Hematopoietic multipotent progenitor cell (in vitro differentiated cells): ENCODE results near the gene NPIPA5. TPM values are rescaled to one million over a fixed set of nuclear protein-coding genes. Genes with fewer than 3 reads are reported as not detected.
A peak's percentile ranks its signal among the peaks of the same experiment; 100 is the strongest.
"Not testable (repeated sequence)": the region's sequence is repeated elsewhere in the genome, so short reads cannot be mapped to it uniquely, and the experiment has no call there.

Experiments
- DNase-seq, 3 donors: peaks; one replicate each; pipeline ENCODE4 v3.0.0-alpha.2; 2011 to 2015; ENCODE audit warnings: low read depth in 2 of 3, low spot score in 2 of 3
- total RNA-seq: library from RNA; depleted of rRNA; stranded (reverse); fragments of >200 nt; gene quantifications from one replicate; pipeline ENCODE4 v1.2.3, GENCODE V29; 2012

Gene NPIPA5
- total RNA-seq = 1.3 TPM

DNA sequence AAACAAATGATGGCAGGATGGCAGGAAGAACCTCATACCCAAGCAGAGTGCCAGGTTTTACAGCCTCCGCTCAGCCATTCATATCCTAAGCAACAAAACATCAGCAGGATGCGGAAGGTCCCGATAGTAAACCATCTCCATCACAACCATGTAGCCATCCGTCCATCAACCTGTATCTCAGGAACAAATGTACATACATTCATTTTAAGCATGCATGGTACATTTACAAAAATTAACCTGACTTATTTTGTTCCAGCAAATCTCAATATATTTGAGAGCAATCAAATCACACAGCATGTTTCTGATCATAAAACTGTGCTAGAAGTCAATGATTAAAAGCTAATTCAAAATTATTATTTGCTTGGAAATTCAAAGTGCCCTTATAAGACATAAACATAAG is at the start of gene NPIPA5:
TSS of gene NPIPA5 (minus strand) at position 101 of the 400 bp plus-strand sequence. CDS start at position 101, 0 bp downstream.
- DNase-seq = not testable (repeated sequence)

DNA sequence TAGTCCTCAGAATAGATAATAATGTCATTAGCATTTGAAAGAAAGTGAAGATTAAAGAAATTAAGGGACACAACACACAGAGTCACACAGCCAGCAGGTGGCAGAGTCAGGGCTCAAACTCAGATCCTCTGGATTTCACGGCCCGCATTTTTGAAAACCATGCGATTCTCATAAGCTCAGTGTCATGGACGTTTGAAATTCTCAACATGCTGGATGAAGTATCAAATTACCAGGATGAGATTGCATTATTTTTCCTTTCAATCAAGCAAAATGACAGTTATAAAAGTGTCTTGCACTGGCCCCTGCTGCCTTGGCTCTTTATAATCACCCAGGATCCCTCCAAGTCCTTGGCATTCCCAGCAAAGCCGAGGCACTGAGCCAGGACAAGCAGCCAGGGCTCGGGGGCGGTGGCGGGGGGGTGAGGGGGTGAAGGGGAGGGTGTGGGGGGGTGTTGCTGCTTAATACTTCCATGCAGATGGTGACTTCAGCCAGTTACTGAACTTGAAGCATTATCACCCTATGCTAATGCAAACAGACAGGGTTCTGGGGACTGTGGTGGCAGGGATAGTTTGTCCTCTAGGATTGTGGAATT is 49.6 kb upstream of the NPIPA5 start:
- peak; percentile 3 to 82 (median 59) for DNase-seq

DNA sequence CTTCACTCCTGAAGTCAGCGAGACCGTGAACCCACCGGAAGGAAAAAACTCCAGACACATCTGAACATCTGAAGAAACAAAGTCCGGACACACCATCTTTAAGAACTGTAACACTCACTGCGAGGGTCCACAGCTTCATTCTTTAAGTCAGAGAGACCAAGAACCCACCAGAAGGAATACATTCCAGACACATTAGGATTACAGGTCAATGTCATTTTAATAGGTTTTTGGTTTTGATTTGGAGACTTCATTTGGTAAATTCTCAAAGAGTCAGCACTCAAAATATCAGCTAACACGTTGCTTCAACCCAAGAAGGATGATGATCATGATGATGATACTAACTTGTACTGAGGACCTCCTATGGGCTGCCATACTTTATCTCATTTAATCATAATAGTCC is 48.7 kb upstream of the NPIPA5 start:
- DNase-seq = no peak

DNA sequence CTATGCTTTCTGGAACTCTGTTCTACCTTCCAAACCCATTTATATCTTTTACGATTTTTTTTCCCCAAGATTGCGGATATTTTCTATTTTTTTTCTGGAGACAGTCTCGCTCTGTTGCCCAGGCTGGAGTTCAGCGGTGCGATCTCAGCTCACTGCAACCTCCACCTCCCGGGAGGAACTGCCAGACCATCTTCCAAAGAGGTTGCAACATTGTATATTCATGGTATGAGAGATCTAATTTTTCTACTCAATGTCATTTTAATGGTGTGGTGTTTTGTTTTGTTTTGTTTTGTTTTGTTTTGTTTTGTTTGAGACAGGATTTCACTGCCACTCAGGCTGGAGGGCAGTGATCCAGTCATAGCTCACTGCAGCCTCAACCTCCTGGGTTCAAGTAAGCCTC is 47.8 kb upstream of the NPIPA5 start:
- DNase-seq = no peak

DNA sequence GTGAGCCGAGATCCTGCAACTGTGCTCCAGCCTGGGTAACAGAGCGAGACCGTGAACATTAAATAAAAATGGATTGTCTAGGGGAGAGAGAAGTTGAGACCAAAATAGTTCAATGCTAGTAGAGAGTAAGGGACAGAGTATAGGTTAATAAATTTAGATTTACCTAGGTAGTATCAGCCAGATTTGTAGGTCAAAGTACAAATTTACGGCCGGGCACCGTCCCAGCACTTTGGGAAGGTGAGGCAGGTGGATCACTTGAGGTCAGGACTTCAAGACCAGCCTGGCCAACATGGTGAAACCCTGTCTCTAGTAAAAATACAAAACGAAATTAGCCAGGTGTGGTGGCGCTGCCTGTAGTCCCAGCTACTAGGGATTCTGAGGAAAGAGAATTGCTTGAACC is 44.1 kb upstream of the NPIPA5 start:
- DNase-seq = no peak

DNA sequence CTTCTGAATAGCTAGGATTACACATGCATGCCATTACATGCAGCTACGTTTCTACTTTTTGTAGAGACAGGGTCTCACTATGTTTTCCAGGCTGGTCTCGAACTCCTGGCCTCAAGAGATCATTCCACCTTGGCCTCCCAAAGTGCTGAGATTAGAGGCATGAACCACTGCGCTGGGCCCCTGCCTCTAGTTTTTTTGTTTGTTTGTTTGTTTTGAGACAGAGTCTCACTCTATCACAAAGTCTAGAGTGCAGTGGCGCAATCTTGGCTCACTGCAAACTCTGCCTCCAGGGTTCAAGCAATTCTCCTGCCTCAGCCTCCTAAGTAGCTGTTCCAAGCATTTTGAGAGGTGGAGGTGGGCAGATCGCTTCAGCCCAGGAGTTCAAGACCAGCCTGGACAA is 43.6 kb upstream of the NPIPA5 start:
- not testable (repeated sequence) for DNase-seq

DNA sequence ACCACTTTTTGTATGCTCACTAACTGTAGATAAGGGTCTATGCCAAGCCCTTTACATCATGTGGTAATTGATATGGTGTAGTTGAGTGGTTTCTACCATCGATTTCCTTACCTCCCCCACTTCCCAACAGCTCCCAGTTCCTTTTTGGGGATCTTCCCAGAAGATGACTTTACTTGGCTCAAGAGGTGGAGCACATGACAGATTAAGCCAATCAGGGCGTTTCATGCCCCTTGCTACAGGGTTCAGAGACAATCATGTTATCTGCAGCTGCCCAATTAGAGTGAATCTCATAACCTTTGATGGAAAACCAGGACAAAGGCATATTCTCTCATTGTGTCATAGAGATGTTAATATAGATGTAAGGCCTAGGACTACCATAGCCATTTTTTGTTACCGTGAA is 40.1 kb upstream of the NPIPA5 start:
- no peak for DNase-seq

DNA sequence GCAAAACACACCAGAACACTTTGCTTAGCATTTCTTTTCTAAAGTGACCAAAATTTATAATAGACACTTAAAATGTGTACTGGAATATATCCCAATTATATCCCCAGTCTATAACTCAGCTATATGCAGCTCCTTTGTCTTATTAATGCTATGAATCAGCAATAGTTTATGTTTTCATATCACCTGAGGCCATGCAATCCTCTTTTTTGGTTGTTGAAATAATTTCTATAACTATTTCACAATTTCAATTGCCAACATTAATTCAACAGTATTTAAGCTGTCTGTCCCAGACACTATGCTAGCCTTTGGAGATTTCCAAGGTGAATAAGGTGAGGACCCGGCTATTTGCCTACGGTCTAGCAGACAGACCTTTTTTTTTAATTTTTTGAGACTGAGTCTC is 39.1 kb upstream of the NPIPA5 start:
- no peak for DNase-seq

DNA sequence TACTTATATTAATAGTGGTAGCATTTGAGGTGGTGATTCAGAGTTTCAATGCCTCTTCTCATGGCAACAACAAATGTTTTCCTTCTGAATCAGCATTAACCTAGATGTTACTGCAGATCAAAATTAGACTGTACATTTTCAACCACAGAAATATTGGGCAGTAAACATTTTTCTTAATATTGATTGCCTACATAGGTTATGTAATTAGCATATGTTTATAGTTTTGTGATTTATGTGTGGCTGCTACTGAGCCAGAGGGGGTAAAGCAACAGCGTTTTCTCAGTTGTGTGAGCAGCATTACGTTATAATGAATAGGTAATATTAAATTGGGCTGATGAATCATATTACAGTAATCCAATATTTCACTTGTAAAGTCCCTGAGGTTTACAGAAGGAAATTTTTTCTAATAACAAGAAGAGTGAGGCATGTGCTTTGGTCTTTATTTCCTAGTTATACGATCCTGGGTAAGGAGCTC is 37.5 kb upstream of the NPIPA5 start:
- no peak for DNase-seq

DNA sequence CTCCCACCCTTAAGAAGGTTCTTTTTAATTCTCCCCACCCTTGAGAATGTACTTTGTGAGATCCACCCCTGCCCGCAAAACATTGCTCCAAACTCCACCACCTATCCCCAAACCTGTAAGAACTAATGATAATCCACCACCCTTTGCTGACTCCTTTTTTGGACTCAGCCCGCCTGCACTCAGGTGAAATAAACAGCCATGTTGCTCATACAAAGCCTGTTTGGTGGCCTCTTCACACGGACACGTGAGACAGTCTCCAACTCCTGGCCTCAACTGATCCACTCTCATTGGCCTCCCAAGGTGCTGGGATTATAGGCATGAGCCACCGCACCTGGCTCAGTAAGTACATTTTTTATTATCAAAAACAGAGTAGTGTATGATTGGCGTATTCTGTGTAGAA is 31.4 kb upstream of the NPIPA5 start:
- DNase-seq = not testable (repeated sequence)

DNA sequence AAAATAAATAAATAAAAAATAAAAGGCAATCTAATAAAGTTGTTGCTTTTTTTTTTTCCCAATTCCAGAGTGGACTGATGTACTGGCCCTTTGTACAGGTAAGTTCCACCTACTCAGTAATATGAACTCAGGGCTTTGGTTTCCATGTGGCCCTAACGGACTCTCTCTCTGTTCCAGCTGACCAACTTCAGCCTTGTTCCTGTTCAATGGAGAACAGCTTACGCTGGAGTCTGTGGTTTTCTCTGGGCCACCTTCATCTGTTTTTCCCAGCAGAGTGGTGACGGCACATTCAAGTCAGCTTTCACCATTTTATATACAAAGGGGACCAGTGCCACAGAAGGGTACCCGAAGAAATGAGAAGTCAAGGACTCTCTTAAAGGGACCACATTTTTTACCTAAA is 29.7 kb upstream of the NPIPA5 start:
- DNase-seq = not testable (repeated sequence)

DNA sequence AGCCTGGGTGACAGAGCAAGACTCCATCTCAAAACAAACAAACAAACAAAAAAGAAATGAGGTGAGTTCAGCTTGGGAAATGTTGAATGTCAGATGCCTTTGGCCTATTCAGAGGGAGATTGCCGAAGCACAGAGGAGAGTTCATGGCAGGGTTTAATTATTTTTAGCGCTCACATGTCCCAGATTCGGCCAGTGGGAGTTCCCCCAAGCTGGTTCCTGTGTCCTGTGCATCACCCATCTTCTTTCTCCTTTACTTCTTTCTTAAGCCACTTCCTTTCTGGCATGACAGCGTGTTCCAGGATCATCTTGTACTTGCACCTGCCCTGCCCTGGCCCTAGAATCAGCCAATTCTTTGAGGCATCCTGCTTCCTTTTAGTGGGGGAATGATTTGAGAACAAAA is 26.7 kb upstream of the NPIPA5 start:
- no peak for DNase-seq

DNA sequence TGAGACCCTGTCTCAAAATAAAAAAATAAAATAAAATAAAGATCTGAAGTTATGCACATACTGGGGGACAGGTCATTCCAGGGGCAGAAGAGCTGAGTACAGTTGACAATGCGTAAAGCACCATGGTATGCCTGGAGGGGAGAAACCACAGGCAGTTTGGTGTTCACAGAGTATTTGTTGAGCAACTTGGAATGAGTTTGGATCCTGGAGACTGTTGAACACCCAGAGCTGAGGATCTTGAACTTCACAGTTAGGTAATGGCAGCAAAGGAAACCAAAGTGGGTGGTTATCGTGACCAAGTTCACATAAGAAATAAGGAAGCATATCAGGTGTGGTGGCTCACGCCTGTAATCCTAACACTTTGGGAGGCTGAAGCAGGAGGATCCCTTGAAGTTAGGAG is 26.0 kb upstream of the NPIPA5 start:
- not testable (repeated sequence) for DNase-seq

DNA sequence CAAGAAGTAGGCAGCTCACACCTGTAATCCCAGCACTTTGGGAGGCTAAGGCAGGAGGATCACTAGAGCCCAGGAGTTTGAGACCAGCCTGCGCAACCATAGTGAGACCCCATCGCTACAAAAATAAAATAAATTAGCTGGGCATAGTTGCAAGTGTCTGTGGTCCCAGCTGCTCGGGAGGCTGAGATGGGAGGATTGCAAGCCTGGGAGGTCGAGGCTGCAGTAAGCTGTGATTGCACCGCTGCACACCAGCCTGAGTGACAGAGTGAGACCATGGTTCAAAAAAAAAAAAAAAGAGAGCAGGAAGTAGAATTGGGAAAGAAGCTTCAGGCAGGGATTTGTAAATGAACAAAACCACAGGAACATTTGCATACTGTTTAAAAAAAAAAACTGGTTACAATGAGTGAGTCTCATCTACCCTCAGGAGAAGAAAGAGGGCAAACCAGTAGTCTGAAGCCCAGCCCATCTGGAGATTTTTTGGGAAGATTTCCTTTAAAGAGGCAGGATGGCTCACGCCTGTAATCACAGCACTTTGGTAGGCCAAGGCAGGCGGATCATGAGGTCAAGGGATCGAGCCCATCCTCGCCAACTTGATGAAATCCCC is 25.4 kb upstream of the NPIPA5 start:
- DNase-seq = no peak

DNA sequence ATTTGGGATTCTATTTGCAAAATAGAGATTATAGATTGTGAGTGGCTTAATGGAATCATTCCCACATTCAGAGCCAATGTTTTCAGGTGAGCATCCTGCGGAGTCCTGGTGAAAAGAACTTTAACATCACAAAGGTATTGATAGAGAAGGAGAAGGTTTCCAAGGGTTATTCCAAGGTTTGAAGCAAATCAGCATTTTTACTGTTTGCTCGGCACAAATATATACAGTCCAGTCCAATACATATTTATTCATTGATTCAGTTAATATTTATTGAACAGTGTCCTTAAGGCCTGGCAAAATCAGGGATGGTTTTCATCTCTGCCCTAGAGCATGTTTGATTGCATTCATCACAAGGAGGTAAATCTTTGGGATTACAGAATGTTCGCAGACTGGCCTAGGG is 23.9 kb upstream of the NPIPA5 start:
- no peak for DNase-seq

DNA sequence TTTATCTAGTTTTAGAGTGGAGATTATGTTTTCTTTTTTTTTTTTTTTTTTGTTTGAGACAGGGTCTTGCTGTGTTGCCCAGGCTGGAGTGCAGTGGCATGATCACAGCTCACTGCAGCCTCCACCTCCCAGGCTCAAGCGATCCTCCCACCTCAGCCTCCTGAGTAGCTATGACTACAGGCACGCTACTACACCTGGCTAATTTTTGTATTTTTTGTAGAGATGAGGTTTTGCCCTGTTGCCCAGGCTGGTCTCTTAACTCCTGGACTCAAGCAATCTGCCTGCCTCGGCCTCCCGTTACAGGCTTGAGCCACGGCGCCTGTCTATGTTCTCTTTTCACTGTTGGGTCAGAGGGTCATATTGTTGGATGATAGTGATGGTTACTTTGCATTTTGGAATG is 22.2 kb upstream of the NPIPA5 start:
- DNase-seq = not testable (repeated sequence)

DNA sequence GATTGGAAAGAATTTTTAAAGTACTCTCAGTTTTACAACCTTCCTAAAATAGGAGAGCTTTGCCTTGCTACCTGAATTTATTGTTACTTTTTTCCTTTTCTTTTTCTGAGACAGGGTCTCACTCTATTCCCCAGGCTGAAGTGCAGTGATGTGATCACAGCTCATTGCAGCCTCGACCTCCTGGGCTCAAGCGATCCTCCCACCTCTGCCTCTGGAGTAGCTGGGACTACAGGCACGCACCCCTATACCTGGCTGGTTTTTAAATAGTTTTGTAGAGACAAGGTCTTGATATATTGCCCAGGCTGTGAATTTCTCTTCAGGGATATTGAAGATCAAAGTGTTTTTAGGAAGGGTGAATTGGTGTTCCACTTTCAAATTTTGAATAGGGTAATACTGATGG is 21.2 kb upstream of the NPIPA5 start:
- no peak for DNase-seq

DNA sequence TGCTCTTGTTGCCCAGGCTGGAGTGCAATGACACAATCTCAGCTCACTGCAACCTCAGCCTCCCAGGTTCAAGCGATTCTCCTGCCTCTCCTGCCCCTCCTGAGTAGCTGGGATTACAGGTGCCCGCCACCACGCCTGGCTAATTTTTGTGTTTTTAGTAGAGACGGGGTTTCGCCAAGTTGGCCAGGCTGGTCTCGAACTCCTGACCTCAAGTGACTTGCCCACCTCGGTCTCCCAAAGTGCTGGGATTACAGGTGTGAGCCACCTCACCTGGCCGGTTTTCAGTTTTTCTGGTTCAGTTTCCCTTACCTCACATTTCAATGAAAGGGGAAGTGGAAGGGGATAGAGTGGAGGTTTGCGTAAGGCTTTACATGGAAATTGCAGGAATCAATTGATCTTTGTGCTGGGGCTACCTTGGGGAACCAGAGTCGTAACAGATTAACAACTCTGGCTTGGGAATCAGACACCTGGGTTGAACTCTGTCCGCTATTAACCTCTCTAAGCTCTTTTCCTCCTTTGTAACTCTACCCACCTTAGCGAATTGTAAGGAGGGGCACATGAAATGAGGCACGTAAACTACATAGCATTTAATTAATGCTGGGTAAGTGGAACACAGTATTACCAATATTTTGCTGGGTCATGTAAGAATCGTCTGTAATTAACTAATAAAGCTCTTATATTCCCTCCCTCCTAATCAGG is 20.7 kb upstream of the NPIPA5 start:
- no peak for DNase-seq

DNA sequence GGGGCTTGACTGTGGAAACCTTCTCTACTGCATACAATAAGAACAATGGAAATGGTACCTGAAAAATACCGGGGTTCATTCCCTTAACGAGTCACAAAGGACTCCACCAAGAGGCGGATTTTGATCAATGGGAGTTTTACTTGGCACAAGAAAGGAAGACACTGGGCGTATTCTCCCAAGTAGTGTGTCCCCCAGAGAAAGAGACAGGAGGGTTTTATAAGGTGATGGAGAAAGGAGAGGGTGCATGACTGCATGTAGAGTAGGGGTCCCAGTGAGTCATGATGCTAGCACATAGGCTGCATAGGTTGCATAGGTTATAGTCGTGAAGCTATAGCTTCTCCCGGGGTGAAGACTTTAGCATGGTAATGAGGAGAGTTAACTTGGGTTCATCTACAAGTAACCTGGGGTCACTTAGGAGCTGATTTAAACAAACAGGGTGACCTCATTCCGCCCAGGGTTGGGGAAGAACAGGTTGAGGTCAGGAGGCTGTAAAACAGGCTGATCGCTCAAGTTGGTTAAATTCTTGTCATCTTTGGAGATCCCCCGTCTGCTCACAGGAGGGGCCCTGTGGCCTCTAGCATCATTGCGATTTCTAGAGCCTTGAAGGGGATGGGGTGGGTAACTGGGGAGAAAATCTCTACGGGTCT is 19.0 kb upstream of the NPIPA5 start:
- no peak for DNase-seq

DNA sequence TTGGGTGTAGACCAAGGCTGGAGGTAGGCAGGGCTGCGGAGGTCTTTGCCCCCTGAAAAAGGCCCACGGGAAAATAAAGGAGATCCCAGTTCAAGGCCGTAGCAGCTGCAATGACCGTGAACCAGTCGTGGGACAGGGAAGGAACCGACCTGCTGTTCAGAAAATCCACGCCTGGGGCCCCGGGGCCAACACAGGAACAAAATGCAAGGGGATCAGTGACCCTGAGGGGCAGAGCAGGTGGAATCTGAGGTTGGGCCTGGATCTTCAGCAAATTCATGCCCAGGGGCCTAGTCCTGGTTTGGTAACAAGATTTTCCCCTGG is 18.4 kb upstream of the NPIPA5 start:
- not testable (repeated sequence) for DNase-seq

DNA sequence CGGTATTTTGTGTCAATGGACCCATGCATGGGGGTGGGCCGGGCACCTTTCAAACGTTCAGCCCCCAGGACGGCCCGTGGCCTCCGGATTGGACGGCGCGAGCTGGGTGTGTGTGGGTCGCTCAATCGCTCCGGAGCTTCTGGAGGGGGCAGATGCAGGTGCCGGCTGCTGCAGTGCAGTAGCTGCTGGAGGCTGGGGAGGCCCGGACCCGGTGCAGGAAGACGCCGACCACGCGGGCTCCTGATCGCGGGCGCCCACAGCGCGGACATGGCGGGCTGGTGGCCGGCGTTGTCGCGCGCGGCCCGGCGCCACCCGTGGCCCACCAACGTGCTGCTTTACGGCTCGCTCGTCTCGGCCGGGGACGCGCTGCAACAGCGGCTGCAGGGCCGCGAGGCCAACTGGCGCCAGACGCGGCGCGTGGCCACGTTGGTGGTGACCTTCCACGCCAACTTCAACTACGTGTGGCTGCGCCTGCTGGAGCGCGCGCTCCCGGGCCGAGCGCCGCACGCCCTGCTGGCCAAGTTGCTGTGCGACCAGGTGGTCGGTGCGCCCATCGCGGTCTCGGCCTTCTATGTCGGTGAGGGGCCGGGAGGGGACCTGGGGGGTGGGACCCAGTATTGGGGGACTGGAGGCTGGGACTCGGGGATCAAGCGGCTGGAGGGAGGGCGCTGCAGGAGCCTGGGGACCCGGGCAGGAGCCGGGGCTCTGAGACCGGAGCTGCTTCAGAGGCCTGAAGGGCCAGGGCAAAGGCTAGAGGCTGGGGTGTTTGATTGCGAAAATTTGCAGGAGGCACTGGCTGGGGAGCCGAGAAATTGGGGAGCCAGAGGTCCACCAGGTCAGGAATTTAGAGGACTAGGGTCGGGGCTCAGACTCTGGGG is 17.8 kb upstream of the NPIPA5 start, which contains the start of gene MPV17L:
TSS of gene MPV17L (plus strand) at position 124 of the 878 bp plus-strand sequence. CDS start at position 268, 144 bp downstream.
- DNase-seq = peak in 2 of 3 donors; percentile 47 to 53
